NK-92 treated with Interleukin-12 subunit alpha and Interleukin-12 subunit beta, amount 100 ng/mL, for 24 hours (cell line): ENCODE measurements around the gene DEDD.

ENCODE experiments used
- DNase-seq: peaks from one replicate; lab custom pipeline; 2025; lab: John Stamatoyannopoulos, UW

Gene DEDD, protein sequence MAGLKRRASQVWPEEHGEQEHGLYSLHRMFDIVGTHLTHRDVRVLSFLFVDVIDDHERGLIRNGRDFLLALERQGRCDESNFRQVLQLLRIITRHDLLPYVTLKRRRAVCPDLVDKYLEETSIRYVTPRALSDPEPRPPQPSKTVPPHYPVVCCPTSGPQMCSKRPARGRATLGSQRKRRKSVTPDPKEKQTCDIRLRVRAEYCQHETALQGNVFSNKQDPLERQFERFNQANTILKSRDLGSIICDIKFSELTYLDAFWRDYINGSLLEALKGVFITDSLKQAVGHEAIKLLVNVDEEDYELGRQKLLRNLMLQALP

DNA sequence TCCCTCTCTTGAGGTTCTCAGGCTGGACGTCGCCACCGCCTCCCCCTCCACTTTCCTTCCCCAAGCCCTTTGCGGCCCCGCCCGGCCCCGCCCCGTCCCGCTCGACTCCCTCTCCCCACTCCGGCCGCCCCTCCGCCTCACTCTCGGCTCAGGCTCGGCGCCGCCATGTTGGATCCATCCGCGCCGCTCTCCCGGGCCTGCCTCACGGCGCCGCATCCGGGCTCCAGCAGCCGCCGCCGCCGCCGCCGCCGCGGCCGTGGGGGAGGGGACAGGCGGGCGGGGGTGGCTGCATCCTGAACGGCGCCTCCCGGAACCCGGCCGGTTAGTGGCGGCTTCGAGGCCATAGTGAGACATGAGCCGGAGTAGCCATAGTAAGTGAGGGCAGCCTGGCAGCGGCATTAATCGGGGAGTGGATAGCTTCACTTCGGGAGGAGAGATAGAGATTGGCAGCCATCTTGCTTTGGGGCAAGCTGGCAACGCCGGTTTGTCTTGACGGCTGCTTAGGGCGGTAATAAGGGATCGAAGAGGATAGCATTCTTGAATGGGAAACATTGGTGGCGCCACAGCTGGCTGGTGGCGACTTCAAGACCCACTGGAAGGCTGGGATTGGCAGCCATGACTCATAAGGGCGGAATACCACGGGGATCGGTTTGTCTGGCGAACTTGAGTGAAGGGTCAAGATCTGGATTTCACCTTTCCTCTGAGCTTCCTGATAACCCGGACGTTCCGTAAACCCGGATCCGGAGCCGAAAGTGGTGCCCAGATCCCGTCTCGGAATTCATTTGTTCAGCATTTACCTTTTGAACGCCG is at the start of gene DEDD:
DEDD (minus strand) TSS at position 258 of the 810 bp plus-strand sequence. CDS start 8,205 bp downstream, outside the sequence.
- DNase-seq, result peak; percentile 78

DNA sequence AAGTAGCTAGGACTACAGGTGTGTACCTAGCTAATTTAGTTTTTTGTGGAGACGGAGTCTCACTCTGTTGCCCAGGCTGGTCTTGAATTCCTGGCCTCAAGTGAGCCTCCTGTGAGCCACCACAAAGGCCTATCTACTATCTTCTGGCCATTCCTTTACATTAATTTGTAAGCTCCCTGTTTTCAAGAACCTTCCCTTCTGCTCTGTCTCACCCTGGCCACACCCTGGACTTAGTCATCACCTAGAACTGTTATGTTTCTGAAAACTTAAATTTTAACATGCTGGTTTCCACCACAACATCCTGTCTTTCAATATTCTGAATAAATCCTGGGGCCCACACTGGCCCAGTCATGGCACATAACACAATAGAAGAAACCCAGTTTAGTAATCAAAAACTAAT is 49.7 kb upstream of the DEDD start:
- DNase-seq, result peak; percentile 51

- DNase-seq, result no peak
These were observed 48.2 kb upstream of the DEDD start for GRCh38 chr1:161180639-161181038.

DNA sequence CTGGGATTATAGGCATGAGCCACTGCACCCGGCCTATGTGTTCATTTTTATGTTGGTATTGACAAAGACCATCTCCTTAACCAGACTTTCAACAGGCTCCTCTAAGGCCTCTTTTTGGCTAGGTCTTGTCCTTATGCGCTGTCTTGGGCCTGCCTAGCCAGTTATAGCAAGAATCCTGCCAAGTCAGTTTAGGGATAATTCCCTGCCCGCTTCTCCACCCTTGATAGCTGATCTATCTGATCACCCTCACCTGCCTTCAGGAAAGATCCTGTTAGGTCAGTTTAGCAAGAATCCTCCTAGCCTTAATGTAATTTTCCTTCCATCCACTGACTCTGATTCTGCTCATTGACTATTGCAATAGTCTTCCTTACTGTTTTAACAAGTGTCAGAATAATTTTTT is 47.2 kb upstream of the DEDD start:
- DNase-seq, result no peak

GRCh38 chr1:161177936-161178244 is 45.4 kb upstream of the DEDD start:
- DNase-seq, result no peak

DNA sequence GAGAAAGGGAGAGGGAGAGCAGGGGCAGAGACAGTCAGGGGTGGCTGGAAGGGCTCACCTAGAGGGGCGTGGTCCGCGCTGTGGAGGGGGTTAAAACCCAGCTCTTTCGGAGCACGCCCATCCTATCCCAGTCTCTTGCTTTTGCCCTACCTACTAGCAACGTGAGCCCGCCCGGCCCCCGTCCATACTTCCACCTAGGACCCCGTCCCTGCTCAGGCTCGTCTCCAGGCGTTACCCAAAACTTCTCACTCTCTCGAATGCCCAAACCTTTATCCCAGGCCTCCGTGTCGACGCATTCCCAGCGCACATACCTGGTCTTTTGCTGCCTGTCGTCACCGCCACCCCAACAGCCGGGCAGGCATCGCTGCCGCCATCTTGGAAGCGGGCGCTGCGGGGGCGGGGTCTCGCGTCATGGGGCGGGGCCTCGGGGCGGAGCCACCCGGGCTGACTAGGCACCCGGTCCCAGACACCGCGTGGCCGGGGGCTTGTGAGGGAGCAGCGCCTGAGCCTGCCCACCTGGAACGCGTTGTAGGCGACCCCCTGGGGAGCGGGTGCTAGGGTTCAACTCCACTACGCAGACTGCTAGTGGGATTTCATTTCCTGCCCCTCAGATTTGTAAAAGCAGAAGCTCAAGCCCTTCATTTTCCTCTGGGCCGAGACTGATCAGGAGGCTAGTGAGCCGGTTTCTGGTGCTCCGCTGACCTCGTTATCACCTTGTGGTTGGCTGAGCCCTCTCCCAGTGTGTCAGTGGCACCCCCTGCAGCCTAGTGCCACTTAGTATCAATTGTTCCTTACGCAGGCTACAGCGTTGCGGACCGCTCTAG is 44.9 kb upstream of the DEDD start, which contains the start of gene B4GALT3:
B4GALT3 (minus strand) TSS at position 396 of the 824 bp plus-strand sequence. CDS start 1,447 bp downstream, outside the sequence.
- peak; percentile 82 for DNase-seq

DNA sequence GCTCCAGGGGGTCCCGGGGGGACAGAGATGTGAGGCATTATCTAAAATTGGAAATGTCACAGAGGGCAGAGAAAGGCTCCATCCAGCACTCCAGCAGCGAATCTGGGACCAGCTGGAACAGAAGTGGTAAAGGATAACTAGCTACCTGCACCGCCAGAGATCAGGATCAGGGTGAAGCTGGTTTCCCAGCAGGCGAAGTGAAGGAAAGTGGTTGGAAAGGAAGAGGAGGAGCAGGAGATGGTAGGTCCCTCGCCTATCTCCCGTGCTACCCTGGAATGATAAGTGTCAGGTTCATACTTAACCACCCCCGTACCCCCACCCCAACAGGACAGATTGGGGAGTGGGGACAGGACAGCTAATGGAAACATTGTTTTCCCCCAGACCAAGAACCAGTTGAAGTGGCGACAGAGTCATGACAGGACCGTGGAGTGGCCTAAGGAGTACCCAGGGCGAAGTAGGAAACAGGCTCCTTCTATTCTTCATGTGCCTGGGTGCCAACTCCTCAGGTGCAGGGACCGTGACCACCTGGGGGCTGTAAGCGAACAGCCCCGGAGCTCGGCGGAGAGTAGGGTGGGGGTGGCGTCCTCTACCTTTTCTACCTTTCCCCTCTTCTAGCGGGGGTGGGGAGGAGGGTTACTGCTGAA is 44.1 kb upstream of the DEDD start:
- no peak for DNase-seq

DNA sequence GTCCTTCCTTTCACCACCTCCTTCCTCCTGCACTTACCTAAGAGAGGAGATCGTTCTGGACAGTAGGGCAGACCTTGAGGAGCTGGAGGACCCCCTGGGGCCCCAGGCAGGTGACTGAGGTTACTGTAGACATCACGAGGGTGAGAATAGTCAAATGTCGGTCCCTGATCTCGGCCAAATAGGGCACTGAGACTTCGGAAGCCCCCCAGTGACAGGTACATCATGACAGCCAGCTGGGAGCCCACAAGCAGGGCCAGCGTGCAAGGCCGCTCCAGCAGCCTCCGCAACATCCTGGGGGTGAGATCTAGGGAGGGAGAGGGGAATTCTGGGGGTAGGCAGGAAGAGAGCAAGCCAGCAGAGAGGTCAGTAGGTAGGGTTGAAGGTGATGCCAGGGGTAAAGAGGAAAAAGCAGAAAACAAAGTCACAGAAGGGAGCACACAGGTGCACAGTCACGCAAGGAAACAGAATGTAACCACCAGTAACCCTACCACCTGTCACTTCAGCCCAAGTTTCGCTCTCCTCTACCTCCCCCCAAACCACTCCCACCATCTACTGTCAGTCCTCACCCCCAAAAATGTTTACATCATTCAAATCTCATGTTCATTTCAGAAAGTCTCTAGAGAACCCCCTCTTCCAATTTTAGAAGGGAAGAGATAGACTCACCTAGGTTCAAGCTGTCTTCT is 43.4 kb upstream of the DEDD start:
- no peak for DNase-seq

- DNase-seq, result no peak
These were observed 42.4 kb upstream of the DEDD start for GRCh38 chr1:161174911-161175310.

GRCh38 chr1:161173711-161174110 is 41.2 kb upstream of the DEDD start:
- DNase-seq, result no peak

GRCh38 chr1:161172776-161173376 is 40.4 kb upstream of the DEDD start:
- DNase-seq, result no peak

GRCh38 chr1:161172349-161172748 is 39.9 kb upstream of the DEDD start:
- DNase-seq, result no peak

DNA sequence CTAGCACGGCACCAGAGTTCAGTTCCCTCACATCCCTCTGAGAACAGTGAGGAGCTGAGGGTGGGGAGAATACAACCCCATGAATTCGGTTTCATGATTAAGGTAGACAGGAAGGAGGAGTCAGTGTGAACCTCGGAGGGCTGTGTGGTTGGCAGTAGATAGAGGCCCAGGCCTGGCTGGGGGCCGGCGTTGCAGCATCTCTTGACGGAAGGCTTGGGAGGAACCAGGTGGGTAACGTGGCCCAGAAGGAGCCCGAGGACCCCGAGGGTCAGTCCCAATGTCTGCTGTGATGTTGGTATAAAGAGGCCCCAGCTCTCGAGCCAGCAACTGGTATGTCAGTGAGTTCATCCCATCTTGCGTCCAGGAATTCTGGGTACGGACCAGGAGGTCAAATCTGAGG is 39.2 kb upstream of the DEDD start:
- no peak for DNase-seq

DNA sequence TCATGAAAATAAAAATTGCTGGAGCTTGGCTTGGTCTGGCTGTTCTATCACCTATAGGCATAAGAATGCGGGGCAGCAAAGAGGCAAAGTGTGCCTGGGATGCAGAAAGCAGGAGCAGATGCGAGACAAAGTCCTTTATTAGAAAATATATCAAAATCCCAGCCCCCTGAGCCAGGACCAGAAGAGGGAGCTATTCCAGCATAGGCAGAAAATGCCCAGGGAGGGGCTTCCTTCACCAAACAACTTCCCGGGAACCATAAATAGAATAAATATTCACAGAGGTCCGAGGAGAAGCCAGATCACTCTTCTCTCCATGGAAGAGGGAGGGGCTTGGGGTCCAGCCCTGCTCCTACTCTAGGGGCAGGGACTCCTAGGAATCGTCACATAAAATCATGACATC is 38.7 kb upstream of the DEDD start:
- DNase-seq, result no peak

DNA sequence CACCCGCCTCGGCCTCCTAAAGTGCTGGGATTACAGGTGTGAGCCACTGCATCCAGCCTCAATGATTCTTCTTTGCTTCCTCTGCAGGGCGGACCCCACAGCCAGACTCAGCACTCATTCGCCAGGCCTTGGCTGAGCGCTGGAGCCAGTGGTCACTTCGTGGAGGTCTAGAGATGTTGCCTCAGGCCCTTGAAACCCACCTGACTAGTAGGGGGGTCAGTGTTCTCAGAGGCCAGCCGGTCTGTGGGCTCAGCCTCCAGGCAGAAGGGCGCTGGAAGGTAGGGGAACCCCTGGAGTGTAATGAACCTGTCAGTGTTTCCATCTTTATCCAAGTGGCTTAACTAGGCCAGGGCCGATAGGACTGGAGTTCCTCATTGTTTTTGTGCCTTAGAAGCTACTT is 36.4 kb upstream of the DEDD start:
- DNase-seq, result no peak

DNA sequence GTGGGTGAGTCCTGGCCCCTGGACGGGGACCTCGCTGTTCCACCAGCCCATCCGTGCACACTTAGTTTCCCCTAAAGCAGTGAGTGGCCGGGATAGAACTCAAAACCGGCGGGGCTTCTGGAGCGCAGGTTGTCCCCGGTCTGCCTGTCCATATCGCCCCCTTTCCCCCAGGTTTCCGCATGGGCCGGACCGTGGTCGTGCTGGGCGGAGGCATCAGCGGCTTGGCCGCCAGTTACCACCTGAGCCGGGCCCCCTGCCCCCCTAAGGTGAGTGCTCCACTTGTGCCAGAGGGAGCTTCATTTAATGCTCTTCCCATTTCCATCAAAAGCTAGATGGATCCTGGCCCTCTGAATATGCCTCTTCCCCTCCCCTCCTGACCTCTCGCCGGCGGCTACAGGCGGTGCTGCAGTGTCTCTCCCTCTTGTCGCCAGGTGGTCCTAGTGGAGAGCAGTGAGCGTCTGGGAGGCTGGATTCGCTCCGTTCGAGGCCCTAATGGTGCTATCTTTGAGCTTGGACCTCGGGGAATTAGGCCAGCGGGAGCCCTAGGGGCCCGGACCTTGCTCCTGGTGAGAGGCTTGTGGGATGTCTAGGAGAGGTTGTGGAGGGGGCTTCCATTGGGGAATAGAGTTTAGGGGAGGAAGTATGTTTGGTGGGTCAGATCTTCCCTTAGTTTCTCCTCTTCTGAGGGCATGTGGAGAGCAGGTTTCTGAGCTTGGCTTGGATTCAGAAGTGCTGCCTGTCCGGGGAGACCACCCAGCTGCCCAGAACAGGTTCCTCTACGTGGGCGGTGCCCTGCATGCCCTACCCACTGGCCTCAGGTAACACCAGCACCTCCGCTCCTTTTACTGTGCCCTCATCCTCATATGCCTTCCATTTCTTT is 34.4 kb upstream of the DEDD start:
- DNase-seq, result no peak

DNA sequence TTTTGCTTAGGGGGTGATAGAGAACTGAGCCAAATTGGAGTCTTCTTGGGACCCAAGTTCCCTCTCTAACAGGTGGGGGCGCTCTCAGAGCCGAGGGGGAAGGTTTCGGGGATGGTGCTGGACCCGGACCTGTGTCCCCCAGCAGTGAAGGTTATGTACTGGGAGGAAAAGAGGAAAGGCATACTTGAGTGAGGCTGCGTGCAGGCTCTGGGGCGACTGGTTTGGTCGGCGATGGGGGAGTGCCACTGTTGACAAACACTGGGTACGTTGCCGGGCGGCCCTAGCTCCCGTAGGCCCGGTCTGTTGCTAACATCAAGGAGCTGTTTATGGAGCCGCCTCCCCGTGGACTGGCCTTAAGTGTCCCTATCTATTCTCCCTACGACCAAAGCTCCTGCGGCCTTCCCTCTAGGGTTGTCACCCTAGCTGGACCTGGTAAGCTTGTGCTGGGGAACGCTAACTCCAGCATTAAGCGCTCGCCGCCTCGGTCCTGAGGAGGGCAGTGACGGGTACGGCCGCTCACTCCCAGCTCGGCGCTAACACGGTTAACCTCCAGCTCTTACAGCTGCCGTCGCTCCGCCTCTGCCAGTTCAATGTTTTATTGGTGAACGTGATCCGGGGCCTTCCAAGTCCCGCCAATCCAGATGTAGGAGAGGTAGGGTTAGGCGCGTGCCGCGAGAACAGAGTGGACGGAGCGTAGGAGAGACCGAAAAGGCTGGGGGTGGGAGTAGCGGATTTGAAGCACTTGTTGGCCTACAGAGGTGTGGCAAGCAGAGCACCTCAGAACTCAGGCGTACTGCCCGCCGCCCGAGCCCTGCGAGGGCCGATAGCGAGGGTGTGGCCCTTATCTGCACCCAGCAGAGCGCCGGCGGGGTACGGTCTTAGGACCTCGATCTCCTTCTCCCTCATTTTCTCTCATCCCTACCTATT is 33.5 kb upstream of the DEDD start, which contains the start of gene PPOX:
PPOX (plus strand) TSS at position 685 of the 927 bp plus-strand sequence. CDS start 422 bp downstream, outside the sequence.
- peak; percentile 92 for DNase-seq

GRCh38 chr1:161164901-161165610 is 32.6 kb upstream of the DEDD start:
- DNase-seq, result no peak
